Neural cell (in vitro differentiated cells): ENCODE measurements around the gene TMEM236. TPM values are rescaled to one million over a fixed set of nuclear protein-coding genes. Genes with fewer than 3 reads are reported as not detected.

ENCODE experiments used
- H2AFZ ChIP-seq: fragments of 200-600, 300-800 bp; sonication (generic), shearing (Covaris generic); 2 replicates; pipeline ENCODE4 v1.6.0; 2014; ENCODE audit warnings: low read depth, mild to moderate bottlenecking, antibody characterized with exemption, low read length, moderate library complexity
- H3F3A ChIP-seq: fragments of 200-600 bp; shearing (Covaris generic); 2 replicates; pipeline ENCODE4 v1.6.1; 2016; ENCODE audit warnings: mild to moderate bottlenecking, moderate library complexity, mixed read lengths, antibody characterized with exemption, low read length; ENCODE audit not compliant: insufficient read depth, poor library complexity, severe bottlenecking
- H3K27ac ChIP-seq: fragments of 200-600, 300-800 bp; sonication (generic), shearing (Covaris generic); 2 replicates; pipeline ENCODE4 v1.5.1; 2014; ENCODE audit warnings: mild to moderate bottlenecking, low read length, moderate library complexity
- H3K27me3 ChIP-seq: fragments of 300-800, 200-600 bp; sonication (generic), shearing (Covaris generic); 2 replicates; pipeline ENCODE4 v1.6.0; 2014; ENCODE audit warnings: mild to moderate bottlenecking, low read depth, low read length, moderate library complexity; ENCODE audit not compliant: insufficient read depth
- H3K36me3 ChIP-seq: fragments of 300-800, 200-600 bp; sonication (generic), shearing (Covaris generic); 2 replicates; pipeline ENCODE4 v1.5.1; 2014; ENCODE audit warnings: mild to moderate bottlenecking, antibody characterized with exemption, low read length, moderate library complexity; ENCODE audit not compliant: insufficient read depth
- H3K4me2 ChIP-seq: fragments of 300-800, 200-600 bp; sonication (generic), shearing (Covaris generic); 2 replicates; pipeline ENCODE4 v1.6.0; 2014; ENCODE audit warnings: mild to moderate bottlenecking, low read length
- H3K4me3 ChIP-seq: fragments of 300-800, 200-600 bp; sonication (generic), shearing (Covaris generic); 2 replicates; pipeline ENCODE4 v1.5.1; 2014; ENCODE audit warnings: mild to moderate bottlenecking, low read length, moderate library complexity
- H3K79me2 ChIP-seq: fragments of 200-600 bp; shearing (Covaris generic); replicated peaks from 2 replicates; pipeline ENCODE4 v1.6.0; 2014; ENCODE audit warnings: mild to moderate bottlenecking, low read length, moderate library complexity; ENCODE audit not compliant: insufficient read depth
- H3K9ac ChIP-seq: fragments of 300-800, 200-600 bp; sonication (generic), shearing (Covaris generic); 2 replicates; pipeline ENCODE4 v1.6.1; 2016; ENCODE audit warnings: mild to moderate bottlenecking, low read length, mixed read lengths
- H3K9me2 ChIP-seq: fragments of 200-600 bp; shearing (Covaris generic); 2 replicates; pipeline ENCODE4 v1.6.1; 2016; ENCODE audit warnings: mild to moderate bottlenecking, low read length, mixed read lengths; ENCODE audit not compliant: insufficient read depth
- H3K9me3 ChIP-seq: fragments of 200-600, 300-800 bp; sonication (generic), shearing (Covaris generic); 2 replicates; pipeline ENCODE4 v1.6.1; 2016; ENCODE audit warnings: mild to moderate bottlenecking, mixed run types, low read length, moderate library complexity, mixed read lengths
- H4K20me1 ChIP-seq: fragments of 200-600 bp; shearing (Covaris generic); 2 replicates; pipeline ENCODE4 v1.6.1; 2016; ENCODE audit warnings: mild to moderate bottlenecking, mixed run types; ENCODE audit not compliant: insufficient read depth
- CTCF ChIP-seq: fragments of 450-650 bp; IDR thresholded peaks from 2 replicates; pipeline ENCODE4 v1.5.1; 2014; ENCODE audit warnings: antibody characterized with exemption, mild to moderate bottlenecking, moderate library complexity; ENCODE audit not compliant: poor library complexity, severe bottlenecking
- EP300 ChIP-seq: fragments of 450-650 bp; conservative IDR thresholded peaks from 2 replicates; pipeline ENCODE4 v1.6.1; 2014; ENCODE audit warnings: antibody characterized with exemption, mild to moderate bottlenecking, moderate library complexity; ENCODE audit not compliant: poor library complexity, severe bottlenecking
- EZH2 ChIP-seq: fragments of 200-600, 300-800 bp; shearing (Covaris generic), sonication (generic); IDR thresholded peaks from 2 replicates; pipeline ENCODE4 v1.6.1; 2014; ENCODE audit warnings: antibody characterized with exemption, low read length, borderline replicate concordance, mild to moderate bottlenecking; ENCODE audit not compliant: insufficient read depth, poor library complexity, severe bottlenecking
- MXI1 ChIP-seq: fragments of 450-650 bp; conservative IDR thresholded peaks from 2 replicates; pipeline ENCODE4 v1.6.1; 2014; ENCODE audit warnings: antibody characterized with exemption, mild to moderate bottlenecking; ENCODE audit not compliant: poor library complexity, severe bottlenecking
- POLR2AphosphoS5 ChIP-seq: IDR thresholded peaks from 2 replicates; pipeline ENCODE4 v1.6.1; 2012
- RAD21 ChIP-seq: fragments of 450-650 bp; conservative IDR thresholded peaks from 2 replicates; pipeline ENCODE4 v1.6.1; 2014; ENCODE audit warnings: antibody characterized with exemption, mild to moderate bottlenecking, moderate library complexity
- REST ChIP-seq: IDR thresholded peaks from 2 replicates; pipeline ENCODE4 v1.6.1; 2012; ENCODE audit warnings: borderline replicate concordance
- SMC3 ChIP-seq: fragments of 450-650 bp; conservative IDR thresholded peaks from 2 replicates; pipeline ENCODE4 v1.6.1; 2014; ENCODE audit warnings: antibody characterized with exemption, mild to moderate bottlenecking, moderate library complexity; ENCODE audit not compliant: poor library complexity
- TAF1 ChIP-seq: IDR thresholded peaks from 2 replicates; pipeline ENCODE4 v1.6.1; 2012; ENCODE audit warnings: low read depth
- polyA plus RNA-seq: library from polyadenylated mRNA; depleted of rRNA; stranded (reverse); fragments of >200 nt; gene quantifications from 2 replicates; pipeline ENCODE4 v1.2.3, GENCODE V29; 2014

The TMEM236 gene
- polyA plus RNA-seq, 1 donor from 2014 or later = 0.10 TPM

GRCh38 chr10:17821893-17822292 is 69.9 kb downstream of the TMEM236 start:
- no peak for TF ChIP-seq POLR2AphosphoS5
- no peak for TF ChIP-seq EZH2
- TF ChIP-seq SMC3 = no peak
- no peak for TF ChIP-seq EP300
- no peak for TF ChIP-seq TAF1
- TF ChIP-seq MXI1 = no peak
- no peak for TF ChIP-seq REST
- no peak for TF ChIP-seq RAD21
- TF ChIP-seq CTCF = no peak
- Histone ChIP-seq H3K4me3 (no peak overlapping the region), H3K9me3 (no peaks in the 10 kb centered on the region), H3K4me2 (no peak overlapping the region), H3F3A (no peaks in the 10 kb centered on the region), H3K27ac (no peak overlapping the region), H4K20me1 (no peaks in the 10 kb centered on the region), H3K79me2 (no peaks in the 10 kb centered on the region), H2AFZ (no peak overlapping the region), H3K9me2 (no peaks in the 10 kb centered on the region), H3K9ac (no peak overlapping the region), H3K36me3 (no peaks in the 10 kb centered on the region), H3K27me3 (no peaks in the 10 kb centered on the region)

GRCh38 chr10:17831341-17831740 is 79.3 kb downstream of the TMEM236 start:
- Histone ChIP-seq H3F3A (no peaks in the 10 kb centered on the region), H3K9me2 (no peaks in the 10 kb centered on the region), H4K20me1 (no peaks in the 10 kb centered on the region), H3K27ac (no peak overlapping the region), H3K4me3 (no peak overlapping the region), H3K4me2 (no peak overlapping the region), H3K9ac (no peak overlapping the region), H3K36me3 (no peaks in the 10 kb centered on the region), H3K9me3 (no peaks in the 10 kb centered on the region), H3K79me2 (no peaks in the 10 kb centered on the region), H3K27me3 (no peaks in the 10 kb centered on the region), H2AFZ (no peak overlapping the region)
- no peak for TF ChIP-seq REST
- TF ChIP-seq CTCF = no peak
- TF ChIP-seq SMC3 = no peak
- no peak for TF ChIP-seq MXI1
- no peak for TF ChIP-seq POLR2AphosphoS5
- TF ChIP-seq EP300 = no peak
- TF ChIP-seq TAF1 = no peak
- no peak for TF ChIP-seq RAD21
- TF ChIP-seq EZH2 = no peak
